B cell (primary cell): Measurements from ENCODE around the gene NEK3.

Experiments used
- CTCF ChIP-seq: fragments of 200-600 bp; IDR thresholded peaks from one replicate; pipeline ENCODE4 v1.8.0; 2022; ENCODE audit warnings: antibody characterized with exemption, mild to moderate bottlenecking
- EZH2 ChIP-seq: IDR thresholded peaks from 2 replicates; pipeline ENCODE4 v1.6.1; 2012; ENCODE audit warnings: borderline replicate concordance, low read depth, mild to moderate bottlenecking, moderate library complexity, low read length; ENCODE audit not compliant: insufficient read depth, poor library complexity, severe bottlenecking

DNA sequence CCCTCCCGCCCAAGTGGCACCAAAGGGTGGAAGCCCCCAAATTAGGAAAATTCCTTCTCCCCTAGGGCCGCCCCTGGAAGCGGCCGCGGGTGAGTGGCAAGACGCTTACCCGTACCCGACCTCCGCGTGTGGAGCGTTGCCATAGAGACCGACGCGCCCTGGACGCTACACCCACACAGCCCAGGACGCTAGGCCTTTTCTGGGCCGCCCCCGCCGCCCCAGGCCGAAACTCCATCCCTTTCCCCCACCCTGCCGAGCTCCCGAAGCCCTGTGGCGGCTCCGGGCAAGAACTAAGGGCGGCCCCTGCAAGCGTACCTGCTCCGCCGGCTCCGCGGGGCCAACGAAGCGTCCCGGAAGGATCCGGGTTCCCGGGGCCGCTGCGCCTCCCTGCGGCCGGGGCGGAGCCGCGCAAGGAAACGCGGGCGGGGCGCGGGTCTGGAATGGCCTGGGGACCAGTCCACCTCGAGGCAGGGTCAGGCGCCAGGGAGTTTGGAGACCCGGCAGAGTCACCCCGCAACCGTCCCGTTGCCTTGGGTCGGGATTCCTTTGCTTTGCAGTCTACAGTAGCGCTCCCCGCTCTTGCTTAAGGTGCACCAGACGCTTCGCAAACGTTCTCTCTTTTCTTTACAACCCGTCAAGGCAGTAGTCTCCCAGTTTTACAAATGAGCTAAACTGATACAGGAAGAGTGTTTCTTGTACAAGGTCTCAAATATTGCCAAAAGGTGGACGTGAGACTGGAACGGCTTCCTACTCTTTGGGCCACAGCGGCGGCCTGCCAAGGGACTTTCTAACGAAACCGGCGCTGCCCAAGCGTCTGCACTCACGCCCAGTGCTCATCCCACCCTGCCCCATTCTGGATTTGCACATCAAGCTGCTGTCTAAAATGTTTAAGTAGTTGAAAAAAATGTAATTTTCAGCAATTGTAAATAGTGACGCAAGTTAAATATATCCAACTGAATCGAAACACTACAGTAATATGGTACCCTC lies 30.4 kb downstream of the NEK3 start, which contains the start of gene NEK5:
- peak; percentile 67 for TF ChIP-seq CTCF
- no peak for TF ChIP-seq EZH2
